Subcutaneous abdominal adipose tissue (tissue), 5 donors: ENCODE data around the gene ZDHHC9.

ENCODE experiments used
- H3K27ac ChIP-seq: one replicate; pipeline ENCODE4 v1.7.0; 2013; ENCODE audit warnings: low read depth, mild to moderate bottlenecking, inconsistent platforms, low read length, moderate library complexity
- H3K27me3 ChIP-seq, 5 donors: one replicate each; pipeline ENCODE4 v1.7.0; 2013; ENCODE audit warnings: low read length in 5 of 5, inconsistent platforms in 1 of 5; ENCODE audit not compliant: control insufficient read depth in 5 of 5, insufficient read depth in 4 of 5
- H3K36me3 ChIP-seq, 5 donors: one replicate each; pipeline ENCODE4 v1.7.0; 2013; ENCODE audit warnings: low read length in 5 of 5; ENCODE audit not compliant: control insufficient read depth in 5 of 5, insufficient read depth in 5 of 5
- H3K4me1 ChIP-seq, 5 donors: one replicate each; pipeline ENCODE4 v1.7.0; 2013; ENCODE audit warnings: low read length in 5 of 5, mild to moderate bottlenecking in 3 of 5, moderate library complexity in 1 of 5; ENCODE audit not compliant: control insufficient read depth in 5 of 5, insufficient read depth in 5 of 5
- H3K4me3 ChIP-seq, 5 donors: one replicate each; pipeline ENCODE4 v1.7.0; 2013; ENCODE audit warnings: low read length in 5 of 5, low read depth in 1 of 5
- H3K9ac ChIP-seq, 5 donors: one replicate each; pipeline ENCODE4 v1.7.0; 2013; ENCODE audit warnings: low read length in 5 of 5, mild to moderate bottlenecking in 4 of 5, moderate library complexity in 3 of 5
- H3K9me3 ChIP-seq, 5 donors: one replicate each; pipeline ENCODE4 v1.7.0; 2013; ENCODE audit warnings: low read length in 5 of 5; ENCODE audit not compliant: control insufficient read depth in 5 of 5
- donor health status: healthy.
- donor health status: healthy.
- donor health status: healthy.
- donor health status: healthy.
- donor health status: healthy.

ZDHHC9 gene

GRCh38 chrX:129843209-129843458 is 552 bp downstream of the ZDHHC9 start:
- Histone ChIP-seq H3K9me3 (no peaks in the 10 kb centered on the region), H3K36me3 (peaks cover 0 to 5% (median 3%) of the 10 kb centered on the region in 5 donors), H3K27me3 (peaks cover 0 to 7% (median 4%) of the 10 kb centered on the region in 5 donors), H3K4me1 (peaks cover 0 to 27% (median 20%) of the 10 kb centered on the region in 5 donors), H3K27ac (peak overlapping the region; percentile 80), H3K4me3 (peak overlapping the region; percentile 64 to 81 (median 72)), H3K9ac (peak overlapping the region; percentile 56 to 82 (median 67))

DNA sequence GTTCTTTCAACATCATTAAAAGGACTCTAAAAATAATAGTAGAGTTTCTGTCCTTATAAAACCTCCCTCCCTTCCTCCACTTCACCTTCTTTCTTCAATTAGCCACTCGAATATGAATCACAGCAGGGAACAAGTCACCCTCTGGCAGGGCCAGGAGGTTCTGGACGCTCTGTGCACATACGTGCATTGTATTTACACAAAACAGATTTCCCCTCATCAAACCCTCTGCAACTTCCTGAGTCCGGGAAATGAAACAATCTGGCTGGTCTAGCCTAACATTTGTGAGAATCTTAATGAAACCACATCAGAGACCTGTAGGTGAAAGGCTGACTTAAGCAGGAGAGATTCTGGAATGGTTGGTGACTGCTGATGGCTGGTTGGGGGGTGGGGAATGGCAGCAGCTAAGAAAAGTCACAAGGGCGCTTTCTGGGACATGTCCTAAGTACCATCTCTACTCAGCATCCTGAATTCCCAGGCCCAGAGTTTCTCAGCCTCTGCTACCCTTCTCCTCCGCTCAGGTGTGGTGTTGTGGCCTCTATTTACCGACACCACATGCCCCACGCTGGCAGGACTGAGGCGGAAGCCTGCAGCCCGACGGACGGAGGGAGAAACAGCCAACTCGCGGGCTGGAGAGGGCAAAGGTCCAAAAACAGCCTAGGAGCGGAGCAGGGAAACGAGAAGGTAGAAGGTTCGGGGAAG is 1.0 kb downstream of the ZDHHC9 start:
- H3K4me1 ChIP-seq = peaks cover 0 to 27% (median 20%) of the 10 kb centered on the region in 5 donors
- H3K9ac ChIP-seq = peak overlapping the region; percentile 48 to 82 (median 65)
- H3K4me3 ChIP-seq = peak overlapping the region; percentile 64 to 81 (median 72)
- peaks cover 0 to 5% (median 3%) of the 10 kb centered on the region in 5 donors for H3K36me3 ChIP-seq
- H3K9me3 ChIP-seq = no peaks in the 10 kb centered on the region
- peak overlapping the region; percentile 80 for H3K27ac ChIP-seq
- peaks cover under 1 to 7% (median 4%) of the 10 kb centered on the region in 5 donors for H3K27me3 ChIP-seq

DNA sequence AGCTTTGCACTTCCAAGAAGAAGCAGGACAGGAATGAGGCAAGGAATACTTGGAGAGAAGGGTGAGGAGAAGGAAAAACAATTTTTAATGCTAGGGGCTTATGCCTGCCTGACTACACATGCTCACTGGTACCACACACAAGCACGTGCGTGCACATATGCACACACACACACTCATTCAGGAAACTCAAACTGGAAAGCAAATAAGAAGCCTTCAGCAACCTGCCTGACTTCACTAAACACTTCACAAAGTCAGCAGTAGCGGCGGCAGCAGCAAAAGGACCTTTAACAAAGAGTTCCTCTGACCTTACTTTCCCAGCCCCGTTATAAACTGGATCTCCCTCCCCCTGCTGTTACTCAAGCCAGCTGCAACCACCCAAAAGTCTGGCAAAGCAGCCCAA is 3.3 kb downstream of the ZDHHC9 start:
- no peak overlapping the region for H3K27ac ChIP-seq
- peaks cover 0 to 10% (median 3%) of the 10 kb centered on the region in 5 donors for H3K36me3 ChIP-seq
- peak overlapping the region in 3 of 5 donors; percentile 3 to 32 (median 21) for H3K4me3 ChIP-seq
- no peak overlapping the region for H3K9ac ChIP-seq
- no peaks in the 10 kb centered on the region for H3K9me3 ChIP-seq
- H3K4me1 ChIP-seq = peaks cover 0 to 27% (median 20%) of the 10 kb centered on the region in 5 donors
- peaks cover 0 to 7% (median 3%) of the 10 kb centered on the region in 5 donors for H3K27me3 ChIP-seq

DNA sequence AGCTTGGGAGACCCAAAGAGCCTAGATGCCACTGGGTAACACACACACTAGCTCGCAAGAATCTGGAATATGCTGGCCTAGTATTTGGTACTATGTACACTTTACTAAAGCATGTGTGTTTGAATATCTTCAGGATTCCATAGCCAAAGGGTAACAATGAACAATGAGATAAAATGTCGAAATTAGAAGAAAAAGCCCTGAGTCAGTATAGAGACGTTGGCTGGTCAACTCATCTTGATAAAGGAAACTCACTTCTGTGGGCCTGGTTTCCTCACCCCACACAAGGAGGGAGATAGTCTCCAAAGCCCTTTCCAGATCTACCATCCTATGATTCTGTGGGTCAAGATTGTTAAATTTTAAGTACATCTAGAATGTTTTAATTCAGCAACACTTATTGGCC is 6.9 kb downstream of the ZDHHC9 start:
- H3K27ac ChIP-seq = no peak overlapping the region
- H3K4me3 ChIP-seq = no peak overlapping the region
- no peak overlapping the region for H3K9ac ChIP-seq
- no peaks in the 10 kb centered on the region for H3K9me3 ChIP-seq
- peaks cover 0 to 16% (median 8%) of the 10 kb centered on the region in 5 donors for H3K4me1 ChIP-seq
- H3K27me3 ChIP-seq = peaks cover 0 to 5% (median 3%) of the 10 kb centered on the region in 5 donors
- peaks cover 0 to 10% (median 3%) of the 10 kb centered on the region in 5 donors for H3K36me3 ChIP-seq

DNA sequence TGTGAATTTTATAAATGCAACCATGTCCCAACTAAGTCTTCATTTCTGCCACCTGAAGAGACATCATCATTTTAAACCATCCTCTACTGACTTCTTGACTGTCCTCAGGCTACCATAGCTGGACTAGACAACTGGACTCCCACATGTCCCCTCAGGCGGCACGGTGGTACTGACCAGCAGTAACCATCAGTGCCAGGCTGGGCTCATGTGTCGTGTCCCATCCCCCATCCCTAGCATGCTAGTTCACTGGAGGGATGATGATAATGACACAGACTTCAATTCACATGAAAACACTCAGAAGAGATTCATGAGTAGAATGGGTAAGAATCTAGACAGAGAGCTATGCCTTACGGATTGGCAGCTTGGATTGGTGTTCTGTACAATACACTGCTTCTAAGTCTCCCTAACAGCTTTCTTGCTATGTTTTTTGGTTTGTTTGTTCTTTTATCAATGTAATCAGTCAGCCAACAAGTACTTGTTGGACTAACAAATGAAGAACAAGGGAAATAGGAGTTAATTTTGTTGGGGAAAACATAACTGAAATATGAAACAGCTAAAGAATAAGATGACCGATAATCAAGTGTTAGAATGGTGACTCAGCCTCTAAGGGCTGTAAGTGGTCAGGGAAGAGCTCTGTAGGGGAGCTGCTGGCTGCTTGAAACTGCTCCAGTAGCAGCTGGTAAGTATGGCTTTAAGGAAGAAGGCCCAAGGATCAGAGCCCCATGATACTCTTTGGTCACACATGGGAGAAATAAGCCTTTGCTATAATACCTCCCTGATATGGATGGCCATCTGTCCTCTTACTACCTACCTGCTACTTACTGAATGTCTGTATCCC is 10.3 kb downstream of the ZDHHC9 start:
- Histone ChIP-seq H3K4me3 (no peak overlapping the region), H3K4me1 (peaks cover 0 to 3% (median 0%) of the 10 kb centered on the region in 5 donors), H3K9ac (no peak overlapping the region), H3K36me3 (peaks cover 0 to 5% (median 3%) of the 10 kb centered on the region in 5 donors), H3K9me3 (no peaks in the 10 kb centered on the region), H3K27me3 (peaks cover 0 to 13% (median 3%) of the 10 kb centered on the region in 5 donors), H3K27ac (no peak overlapping the region)

DNA sequence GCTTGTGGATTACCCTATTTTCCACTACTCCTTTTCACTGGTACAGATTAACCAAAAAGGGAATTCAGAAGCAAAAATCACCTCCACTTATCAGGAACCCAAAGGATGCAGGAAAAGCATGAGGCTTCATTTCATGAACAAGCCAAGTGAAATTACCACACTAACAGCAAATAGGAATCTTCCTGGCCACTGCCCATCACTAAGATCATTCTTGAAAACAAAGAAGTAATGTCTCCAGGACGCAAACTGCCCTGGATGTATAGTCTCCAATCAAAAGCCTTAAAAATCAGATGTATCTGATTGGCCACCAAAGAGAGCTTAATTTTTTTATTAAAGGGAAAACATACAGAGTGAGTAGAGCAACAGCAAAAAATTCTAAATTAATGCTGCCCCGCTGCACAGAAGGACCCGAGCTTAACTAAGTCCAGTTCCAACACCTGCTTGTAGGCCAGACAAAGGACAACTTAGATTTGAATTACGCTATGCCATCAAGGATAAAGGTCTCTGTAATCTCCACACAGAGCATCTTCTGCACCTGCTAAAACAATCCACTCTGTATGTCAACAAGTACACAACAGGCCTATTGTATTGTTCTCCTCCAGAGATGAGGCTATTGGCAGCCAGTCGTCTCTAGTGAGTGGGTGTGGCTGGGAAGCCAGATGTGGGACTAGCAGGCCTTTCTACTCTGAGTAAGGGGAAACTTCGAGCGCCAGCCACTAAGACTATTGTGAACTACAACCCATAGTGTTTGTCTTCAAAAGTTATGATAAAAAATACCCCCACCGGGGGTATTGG is 12.4 kb downstream of the ZDHHC9 start:
- Histone ChIP-seq H3K9ac (no peak overlapping the region), H3K27me3 (peaks cover 0 to 17% (median 0%) of the 10 kb centered on the region in 5 donors), H3K4me1 (peaks cover 0 to 3% (median 0%) of the 10 kb centered on the region in 5 donors), H3K36me3 (peaks cover 0 to 9% (median 0%) of the 10 kb centered on the region in 5 donors), H3K4me3 (no peak overlapping the region), H3K27ac (no peak overlapping the region), H3K9me3 (no peaks in the 10 kb centered on the region)

- H3K9me3 ChIP-seq = no peaks in the 10 kb centered on the region
- no peak overlapping the region for H3K27ac ChIP-seq
- peaks cover 0 to 11% (median 0%) of the 10 kb centered on the region in 5 donors for H3K36me3 ChIP-seq
- H3K4me3 ChIP-seq = no peak overlapping the region
- peaks cover 0 to 3% (median 0%) of the 10 kb centered on the region in 5 donors for H3K4me1 ChIP-seq
- H3K9ac ChIP-seq = no peak overlapping the region
- peaks cover 0 to 19% (median 0%) of the 10 kb centered on the region in 5 donors for H3K27me3 ChIP-seq
Observed at GRCh38 chrX:129830494-129830893, 13.2 kb downstream of the ZDHHC9 start.

DNA sequence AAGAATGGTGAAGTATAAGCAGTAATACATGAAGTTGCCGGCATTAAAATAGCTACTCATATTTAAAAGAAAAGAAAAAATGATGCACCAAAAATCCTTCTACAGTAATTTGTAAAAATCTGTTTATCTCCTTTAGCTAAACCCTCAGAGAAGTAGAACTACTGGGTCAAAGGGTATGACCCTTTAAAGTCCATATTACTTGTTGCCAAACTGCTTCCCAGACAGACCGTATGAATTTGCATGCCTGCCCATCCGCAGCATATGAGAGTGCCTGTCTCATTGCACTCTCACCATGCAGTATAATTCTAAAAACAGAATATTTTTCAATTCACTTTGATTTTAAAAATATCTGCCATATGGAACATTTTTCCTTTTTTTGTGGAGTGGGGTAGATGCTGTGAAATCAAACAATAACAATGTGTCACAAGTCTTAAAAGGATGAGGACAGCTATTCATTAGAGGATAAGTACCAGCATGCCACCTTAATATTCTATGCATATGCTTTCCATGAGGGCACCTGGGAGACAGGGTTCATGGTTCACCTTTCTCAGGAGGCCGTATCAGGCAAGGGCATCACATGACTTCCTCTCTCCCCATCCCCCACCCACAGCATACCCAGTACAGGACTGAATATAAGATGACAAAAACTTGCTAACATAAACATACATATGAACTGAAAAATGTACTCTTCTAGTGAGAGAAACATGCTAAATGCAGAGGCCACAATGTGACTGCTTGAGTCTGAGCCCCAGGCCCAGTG is 17.8 kb downstream of the ZDHHC9 start:
- H3K27ac ChIP-seq = no peak overlapping the region
- no peak overlapping the region for H3K9ac ChIP-seq
- peaks cover 0 to 2% (median 0%) of the 10 kb centered on the region in 5 donors for H3K4me1 ChIP-seq
- no peak overlapping the region for H3K4me3 ChIP-seq
- H3K27me3 ChIP-seq = peaks cover 0 to 13% (median 0%) of the 10 kb centered on the region in 5 donors
- H3K36me3 ChIP-seq = peaks cover 0 to 11% (median 0%) of the 10 kb centered on the region in 5 donors
- H3K9me3 ChIP-seq = no peaks in the 10 kb centered on the region

- Histone ChIP-seq H3K4me1 (peaks cover 0 to 2% (median 0%) of the 10 kb centered on the region in 5 donors), H3K27ac (no peak overlapping the region), H3K27me3 (peaks cover 0 to 10% (median 0%) of the 10 kb centered on the region in 5 donors), H3K4me3 (no peak overlapping the region), H3K36me3 (peaks cover 0 to 11% (median 0%) of the 10 kb centered on the region in 5 donors), H3K9ac (no peak overlapping the region), H3K9me3 (no peaks in the 10 kb centered on the region)
Observed at GRCh38 chrX:129824620-129825019, 19.1 kb downstream of the ZDHHC9 start.
